B cell (primary cell): ENCODE data around the gene PARP3. TPM values are rescaled to one million over a fixed set of nuclear protein-coding genes. Genes with fewer than 3 reads are reported as not detected.

Source experiments
- ATAC-seq: fragments of 200-7000 bp; cut with Tn5 transposase; one replicate; pipeline ENCODE4 v1.10.0; 2021; ENCODE audit warnings: low read depth, mild to moderate bottlenecking, moderate number of reproducible peaks, moderate library complexity
- CTCF ChIA-PET: fragments of 350-600 bp; sonication (Branson Sonifier 250); formaldehyde crosslinking; loops from one replicate; lab custom pipeline; 2021; ENCODE audit warnings: antibody characterized with exemption, inconsistent platforms; lab: Charles Lee
- POLR2A ChIA-PET: fragments of 350-600 bp; sonication (Branson Sonifier 250); formaldehyde crosslinking; loops from one replicate; lab custom pipeline; 2021; ENCODE audit warnings: antibody characterized with exemption; lab: Charles Lee
- DNase-seq: peaks from one replicate; pipeline ENCODE4 v3.0.0; 2013
- H2AFZ ChIP-seq: 2 replicates; pipeline ENCODE4 v1.6.1; 2012; ENCODE audit warnings: mild to moderate bottlenecking, low read depth, low read length; ENCODE audit not compliant: insufficient read depth, poor library complexity, severe bottlenecking
- H3K27ac ChIP-seq, 2 donors: 1 replicate in 1 of 2; 2 replicates in 1 of 2; pipeline ENCODE4 v1.5.1; 2012 to 2013; ENCODE audit warnings: low read length in 2 of 2, mild to moderate bottlenecking in 2 of 2, moderate library complexity in 1 of 2
- H3K27me3 ChIP-seq, 4 experiments: fragments of 200-600 bp in 1 of 4; sonication (generic) in 1 of 4; replicated peaks in 1 of 4; 1 replicate in 2 of 4; 2 replicates in 2 of 4; pipeline versions ENCODE4 v1.6.1 to v1.7.0; 2013 to 2016; ENCODE audit warnings: low read length in 3 of 4, mild to moderate bottlenecking in 2 of 4, mixed read lengths in 1 of 4, moderate library complexity in 1 of 4; ENCODE audit not compliant: insufficient read depth in 4 of 4, control insufficient read depth in 3 of 4; ENCODE audit errors: control extremely low read depth in 1 of 4
- H3K36me3 ChIP-seq, 2 experiments: replicated peaks in 1 of 2; 1 replicate in 1 of 2; 2 replicates in 1 of 2; pipeline versions ENCODE4 v1.6.1 to v1.7.1; 2013; ENCODE audit warnings: low read length in 1 of 2; ENCODE audit not compliant: insufficient read depth in 2 of 2, control insufficient read depth in 1 of 2; ENCODE audit errors: control extremely low read depth in 1 of 2, extremely low read depth in 1 of 2
- H3K4me1 ChIP-seq, 2 donors: fragments of 200-600 bp in 1 of 2; sonication (generic) in 1 of 2; 1 replicate in 1 of 2; 2 replicates in 1 of 2; pipeline versions ENCODE4 v1.5.1 to v1.6.1; 2013 to 2017; ENCODE audit warnings: low read length in 2 of 2; ENCODE audit not compliant: control insufficient read depth in 2 of 2, insufficient read depth in 2 of 2
- H3K4me2 ChIP-seq: replicated peaks from 2 replicates; pipeline ENCODE3; 2012; ENCODE audit warnings: mild to moderate bottlenecking, low read depth, low read length; ENCODE audit not compliant: poor library complexity, severe bottlenecking
- H3K4me3 ChIP-seq, 5 experiments: fragments of 200-600 bp in 1 of 5; sonication (generic) in 1 of 5; 1 replicate in 3 of 5; 2 replicates in 2 of 5; pipeline versions ENCODE4 v1.5.1 to v1.7.0; 2011 to 2016; ENCODE audit warnings: low read length in 4 of 5, mild to moderate bottlenecking in 4 of 5, low read depth in 2 of 5, control low read depth in 1 of 5, moderate library complexity in 1 of 5; ENCODE audit not compliant: insufficient read depth in 1 of 5; ENCODE audit errors: control extremely low read depth in 1 of 5, extremely low read depth in 1 of 5
- H3K79me2 ChIP-seq: fragments of 200-600 bp; sonication (generic); one replicate; pipeline ENCODE4 v1.6.0; 2016; ENCODE audit warnings: low read length; ENCODE audit not compliant: control insufficient read depth, insufficient read depth
- H3K9ac ChIP-seq: fragments of 200-600 bp; sonication (generic); 2 replicates; pipeline ENCODE4 v1.6.1; 2017; ENCODE audit warnings: mild to moderate bottlenecking, low read length, moderate library complexity
- H3K9me3 ChIP-seq, 3 donors: one replicate each; pipeline versions ENCODE4 v1.6.1 to v1.7.1; 2013; ENCODE audit warnings: low read length in 2 of 3; ENCODE audit not compliant: control insufficient read depth in 2 of 3, insufficient read depth in 1 of 3; ENCODE audit errors: control extremely low read depth in 1 of 3
- H4K20me1 ChIP-seq: 2 replicates; pipeline ENCODE4 v1.6.0; 2012; ENCODE audit warnings: mild to moderate bottlenecking, low read length; ENCODE audit not compliant: insufficient read depth, control insufficient read depth, poor library complexity, severe bottlenecking
- H3K27ac Mint-ChIP-seq: one replicate; pipeline ENCODE4 v1.8.0; 2021; ENCODE audit warnings: mixed read lengths
- H3K27me3 Mint-ChIP-seq: one replicate; pipeline ENCODE4 v1.8.0; 2021; ENCODE audit warnings: mixed read lengths
- H3K4me1 Mint-ChIP-seq: one replicate; pipeline ENCODE4 v1.8.0; 2021; ENCODE audit warnings: mixed read lengths
- H3K4me3 Mint-ChIP-seq: one replicate; pipeline ENCODE4 v1.8.0; 2021; ENCODE audit warnings: mixed read lengths
- H3K9me3 Mint-ChIP-seq: one replicate; pipeline ENCODE4 v1.8.0; 2022; ENCODE audit warnings: mixed read lengths; ENCODE audit not compliant: insufficient read depth
- CTCF ChIP-seq: fragments of 200-600 bp; IDR thresholded peaks from one replicate; pipeline ENCODE4 v1.8.0; 2022; ENCODE audit warnings: antibody characterized with exemption, mild to moderate bottlenecking
- EZH2 ChIP-seq: IDR thresholded peaks from 2 replicates; pipeline ENCODE4 v1.6.1; 2012; ENCODE audit warnings: borderline replicate concordance, low read depth, mild to moderate bottlenecking, moderate library complexity, low read length; ENCODE audit not compliant: insufficient read depth, poor library complexity, severe bottlenecking
- WGBS: methylation state at CpG from one replicate; pipeline ENCODE4 v1.1.5; 2013; ENCODE audit warnings: missing lambda C conversion rate; ENCODE audit not compliant: insufficient coverage; 5-methylcytosine and 5-hydroxymethylcytosine counted together
- intact Hi-C: fragments of 100-400 bp; cut with micrococcal nuclease; formaldehyde crosslinking; loops from one replicate; pipeline ENCODE4 v1.10.0; 2022
- polyA plus RNA-seq: library from polyadenylated mRNA; depleted of rRNA; stranded (reverse); fragments of >200 nt; gene quantifications from 2 replicates; pipeline ENCODE4 v1.2.3, GENCODE V29; 2012
- total RNA-seq, 2 donors: library from RNA; stranded (reverse); fragments of 120-200 nt in 1 of 2; gene quantifications; 1 replicate in 1 of 2; 2 replicates in 1 of 2; pipeline versions ENCODE4 v1.2.3 to v1.2.4, GENCODE V29; 2013 to 2022

The PARP3 gene
- total and polyA plus RNA-seq, 2 donors (not counting 1 experiment from before 2014, with no cell fraction given) = 17.7 to 29.7 TPM

DNA sequence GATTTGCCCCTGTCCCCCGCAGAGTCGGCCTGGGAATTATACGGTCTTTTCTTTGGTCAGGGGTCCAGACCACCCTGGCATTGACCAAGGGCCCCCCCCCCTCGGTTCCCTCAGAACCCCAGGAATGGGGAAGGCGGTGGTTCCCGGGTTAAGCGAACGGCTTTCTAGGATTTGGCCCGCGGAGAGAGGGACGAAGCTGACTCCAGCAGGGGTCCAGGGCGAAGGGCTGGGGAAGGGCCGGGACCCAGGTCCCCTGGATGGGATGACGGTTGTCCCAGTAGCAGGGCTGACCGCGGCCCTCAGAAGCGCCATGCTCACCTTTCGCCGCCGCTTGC, 733 bp upstream of the PARP3 start:
- WGBS = under 1% methylated on average over 20 of the region's 20 CpGs
- no peak for TF ChIP-seq CTCF
- no peak for TF ChIP-seq EZH2
- ChIA-PET CTCF (interaction anchor here (0.7 to 3.4 kb wide), 9 partner anchors 11 to 181 kb away, joined by 3 to 45 read pairs (median 6); partner anchors contain the start of genes ABHD14A, ABHD14B, ACY1 and PCBP4), POLR2A (interaction anchor here (0.6 to 2.5 kb wide), 5 partner anchors 29 to 556 kb away, joined by 3 to 13 read pairs (median 6); partner anchors contain the start of genes ABHD14A, ABHD14B, MANF and RPL29)
- Mint-ChIP-seq H3K9me3 (no peaks in the 10 kb centered on the region), H3K4me1 (peaks cover 36% of the 10 kb centered on the region), H3K27me3 (no peaks in the 10 kb centered on the region), H3K4me3 (peak overlapping the region; percentile 95), H3K27ac (no peak overlapping the region)
- H3K4me3 ChIP-seq = peak overlapping the region; percentile 36 to 90 (median 88)
- peaks cover 22 to 26% of the 10 kb centered on the region in 2 donors for H3K4me1 ChIP-seq
- ATAC-seq (no peak), DNase-seq (no peak)
- intact Hi-C loops = loop anchor here (5.0 kb wide), 2 partner anchors 259 to 554 kb away; partner anchors contain the start of gene MANF
- peak overlapping the region; percentile 79 for H3K9ac ChIP-seq
- H3K4me2 ChIP-seq = peak overlapping the region; percentile 96
- H2AFZ ChIP-seq = peak overlapping the region; percentile 83
- no peaks in the 10 kb centered on the region for H4K20me1 ChIP-seq
- peaks cover 21% of the 10 kb centered on the region for H3K79me2 ChIP-seq
- peaks cover 0 to 31% of the 10 kb centered on the region in 2 experiments for H3K36me3 ChIP-seq
- peak overlapping the region in 1 of 2 donors; percentile 74 for H3K27ac ChIP-seq
- no peaks in the 10 kb centered on the region for H3K27me3 ChIP-seq
- no peaks in the 10 kb centered on the region for H3K9me3 ChIP-seq
